Mucosa of stomach (tissue), 1 donor: ENCODE results near the gene CHKA.

ENCODE experiments used
- H3K27me3 ChIP-seq: one replicate; pipeline ENCODE4 v1.7.0; 2013; ENCODE audit warnings: mild to moderate bottlenecking, low read length; ENCODE audit not compliant: control insufficient read depth, insufficient read depth
- H3K36me3 ChIP-seq: one replicate; pipeline ENCODE4 v1.7.0; 2013; ENCODE audit warnings: low read length; ENCODE audit not compliant: control insufficient read depth, insufficient read depth
- H3K4me1 ChIP-seq: one replicate; pipeline ENCODE4 v1.7.0; 2013; ENCODE audit warnings: mild to moderate bottlenecking, low read length; ENCODE audit not compliant: control insufficient read depth, insufficient read depth
- H3K4me3 ChIP-seq: one replicate; pipeline ENCODE4 v1.7.0; 2013; ENCODE audit warnings: low read length
- H3K9ac ChIP-seq: one replicate; pipeline ENCODE4 v1.7.0; 2013; ENCODE audit warnings: mild to moderate bottlenecking, low read length, moderate library complexity
- H3K9me3 ChIP-seq: one replicate; pipeline ENCODE4 v1.7.0; 2013; ENCODE audit warnings: mild to moderate bottlenecking, low read length, moderate library complexity; ENCODE audit not compliant: control insufficient read depth
- donor health status: Pancreatic carcinoma.

Gene CHKA

DNA sequence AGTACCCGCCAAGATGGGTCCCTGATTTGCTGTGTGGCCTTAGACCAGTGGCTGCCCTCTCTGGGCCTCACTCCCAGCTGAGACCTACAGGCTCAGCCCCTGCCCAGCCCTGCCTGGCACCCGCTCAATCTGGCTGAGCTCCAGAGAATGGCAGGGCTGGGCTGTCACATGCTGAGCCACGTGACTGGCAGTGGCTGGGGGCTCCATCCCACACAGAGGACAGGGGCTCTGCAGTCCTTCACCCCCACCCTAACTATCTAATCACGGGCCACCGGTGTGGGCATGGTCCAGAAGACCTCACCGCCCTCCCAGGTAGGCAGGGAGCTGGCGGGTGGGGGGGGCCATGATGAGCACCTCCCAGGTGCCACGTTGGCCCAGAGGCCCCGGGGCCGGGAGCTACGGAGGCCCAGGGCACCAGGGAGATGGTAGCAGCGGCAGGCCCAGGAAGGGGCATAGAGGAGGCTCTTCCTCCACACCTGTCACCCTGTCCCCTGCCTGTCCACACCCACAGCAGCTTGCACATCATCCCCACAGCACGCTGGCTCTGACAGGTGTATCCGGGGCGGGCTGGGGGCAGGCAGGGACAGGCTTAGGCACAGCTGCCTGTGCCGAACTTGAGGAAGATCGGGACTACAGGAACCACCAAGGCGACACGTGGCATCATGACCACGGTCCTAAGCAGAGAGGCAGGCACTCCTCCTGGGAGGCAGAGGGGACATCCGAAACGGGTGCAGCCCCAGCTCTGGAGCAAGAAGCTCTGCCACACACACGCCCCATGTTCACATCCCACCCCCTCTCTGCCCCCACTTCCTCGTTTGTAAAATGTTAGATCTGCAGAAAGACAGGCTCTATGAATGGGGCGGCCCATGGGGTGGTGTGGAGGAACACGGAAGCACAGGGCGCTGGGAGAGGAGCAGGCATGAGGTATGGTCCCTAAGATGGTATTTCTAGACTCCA is 112.5 kb downstream of the CHKA start:
- Histone ChIP-seq H3K27me3 (no peaks in the 10 kb centered on the region), H3K36me3 (no peaks in the 10 kb centered on the region), H3K4me1 (peaks cover 79% of the 10 kb centered on the region), H3K9me3 (no peaks in the 10 kb centered on the region), H3K9ac (peak overlapping the region; percentile 59), H3K4me3 (no peak overlapping the region)

DNA sequence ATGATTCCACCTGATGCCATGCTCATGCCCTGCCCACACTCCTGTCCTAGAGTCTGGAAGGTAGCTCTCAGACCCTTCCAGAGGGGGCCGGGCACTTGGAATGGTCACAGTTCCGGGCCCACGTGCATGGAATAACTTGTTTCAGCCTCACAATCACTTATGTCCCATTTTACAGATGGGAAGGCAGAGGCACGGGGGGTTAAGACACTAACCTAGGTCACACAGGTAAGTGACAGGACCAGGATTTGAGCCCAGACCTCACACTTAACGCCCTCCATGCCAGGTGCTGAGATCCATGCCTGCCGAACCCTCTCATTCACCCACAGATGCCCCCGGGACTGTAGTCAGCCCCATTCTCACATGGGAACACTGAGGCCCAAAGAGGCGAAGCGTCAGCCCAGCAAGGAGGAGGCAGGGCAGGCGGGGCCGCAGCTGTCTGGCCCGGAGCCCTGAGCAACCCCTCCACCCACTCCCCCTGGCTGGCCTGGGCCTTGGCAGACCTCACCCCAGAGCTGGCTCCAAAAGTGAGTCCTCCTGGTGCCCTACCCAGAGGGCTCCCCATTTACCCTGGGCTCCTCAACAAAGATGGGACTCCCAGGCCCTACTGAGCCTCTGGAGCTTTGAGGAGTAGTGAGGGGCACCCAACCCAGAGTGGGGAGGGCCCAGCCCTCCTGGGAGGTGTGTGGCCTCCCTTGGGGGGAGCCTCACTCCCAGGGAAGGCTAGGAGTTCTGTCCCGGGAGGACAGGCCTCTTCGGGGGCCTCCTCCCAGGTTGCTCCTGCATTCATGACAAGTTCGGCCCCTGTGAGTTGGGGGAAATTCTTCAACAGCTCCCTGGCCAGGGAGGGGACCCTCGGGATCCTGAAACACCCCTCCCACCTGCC is 113.4 kb downstream of the CHKA start:
- Histone ChIP-seq H3K4me1 (peaks cover 73% of the 10 kb centered on the region), H3K9ac (peak overlapping the region; percentile 59), H3K27me3 (no peaks in the 10 kb centered on the region), H3K36me3 (no peaks in the 10 kb centered on the region), H3K4me3 (no peak overlapping the region), H3K9me3 (no peaks in the 10 kb centered on the region)

DNA sequence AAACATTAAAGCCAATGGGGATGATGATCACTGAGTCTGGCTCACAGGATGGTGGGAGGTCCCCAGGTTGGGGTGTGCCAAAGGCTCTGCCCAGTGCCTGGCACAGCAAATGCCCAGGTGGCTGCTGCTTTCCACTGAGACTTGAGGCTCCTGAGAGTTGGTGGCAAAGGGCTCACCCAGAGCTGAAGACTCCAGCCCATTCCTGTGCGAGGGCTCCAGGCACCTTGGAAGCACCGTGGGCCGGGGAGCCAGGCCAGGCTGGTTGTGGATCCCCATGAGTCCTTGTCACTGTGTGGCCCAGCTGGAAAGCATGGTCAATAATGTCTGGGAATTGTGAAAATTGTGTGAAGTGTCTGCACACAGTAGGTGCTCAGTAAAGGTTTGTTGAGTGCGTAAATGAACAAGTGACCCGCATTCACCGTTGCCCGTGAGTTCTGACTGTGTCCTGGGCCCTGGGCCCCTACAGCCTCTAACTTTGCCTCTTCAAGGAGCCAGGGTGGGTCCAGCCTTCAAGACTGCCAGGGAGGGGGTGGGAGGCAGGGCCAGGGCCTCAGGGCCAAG is 114.5 kb downstream of the CHKA start:
- no peak overlapping the region for H3K9ac ChIP-seq
- H3K36me3 ChIP-seq, result no peaks in the 10 kb centered on the region
- peaks cover 66% of the 10 kb centered on the region for H3K4me1 ChIP-seq
- no peaks in the 10 kb centered on the region for H3K27me3 ChIP-seq
- no peak overlapping the region for H3K4me3 ChIP-seq
- H3K9me3 ChIP-seq, result no peaks in the 10 kb centered on the region

DNA sequence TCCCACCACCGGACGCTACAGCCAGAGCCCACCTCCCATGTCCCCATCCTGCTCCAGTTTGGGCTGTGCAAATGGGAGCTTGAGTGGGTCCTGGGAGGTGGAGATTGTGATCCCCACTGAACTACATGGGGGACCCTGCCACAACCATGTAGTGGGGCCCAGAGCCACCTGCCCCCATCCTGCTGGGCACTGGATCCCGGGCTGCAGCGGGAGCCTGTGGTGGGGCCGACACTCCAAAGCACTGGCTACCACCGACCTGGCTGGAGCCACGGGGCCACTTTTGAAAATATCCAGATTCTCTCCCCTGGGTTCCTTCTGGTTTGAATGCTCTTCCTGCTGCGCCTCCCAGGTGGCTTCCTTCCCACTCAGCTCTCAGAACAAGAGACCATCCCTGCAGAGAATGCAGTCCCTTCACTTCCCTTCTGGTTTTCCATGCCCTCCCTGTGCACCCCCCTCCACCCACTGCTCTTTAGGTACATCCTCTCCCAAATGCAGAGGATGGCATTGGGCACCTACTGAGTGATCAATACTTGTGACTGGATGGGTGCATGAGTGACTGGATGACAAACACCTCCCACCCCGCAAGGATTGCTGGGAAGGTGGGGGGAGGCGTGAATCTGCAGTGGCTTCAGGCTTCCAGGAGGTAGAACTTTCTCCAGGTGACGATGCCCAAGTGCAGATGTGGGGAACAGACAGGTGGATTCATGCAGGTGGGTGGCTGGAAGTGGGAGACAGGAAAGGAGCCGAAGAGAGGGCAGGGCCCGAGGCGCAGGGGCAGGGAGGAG is 116.4 kb downstream of the CHKA start:
- H3K9ac ChIP-seq, result peak overlapping the region; percentile 43

DNA sequence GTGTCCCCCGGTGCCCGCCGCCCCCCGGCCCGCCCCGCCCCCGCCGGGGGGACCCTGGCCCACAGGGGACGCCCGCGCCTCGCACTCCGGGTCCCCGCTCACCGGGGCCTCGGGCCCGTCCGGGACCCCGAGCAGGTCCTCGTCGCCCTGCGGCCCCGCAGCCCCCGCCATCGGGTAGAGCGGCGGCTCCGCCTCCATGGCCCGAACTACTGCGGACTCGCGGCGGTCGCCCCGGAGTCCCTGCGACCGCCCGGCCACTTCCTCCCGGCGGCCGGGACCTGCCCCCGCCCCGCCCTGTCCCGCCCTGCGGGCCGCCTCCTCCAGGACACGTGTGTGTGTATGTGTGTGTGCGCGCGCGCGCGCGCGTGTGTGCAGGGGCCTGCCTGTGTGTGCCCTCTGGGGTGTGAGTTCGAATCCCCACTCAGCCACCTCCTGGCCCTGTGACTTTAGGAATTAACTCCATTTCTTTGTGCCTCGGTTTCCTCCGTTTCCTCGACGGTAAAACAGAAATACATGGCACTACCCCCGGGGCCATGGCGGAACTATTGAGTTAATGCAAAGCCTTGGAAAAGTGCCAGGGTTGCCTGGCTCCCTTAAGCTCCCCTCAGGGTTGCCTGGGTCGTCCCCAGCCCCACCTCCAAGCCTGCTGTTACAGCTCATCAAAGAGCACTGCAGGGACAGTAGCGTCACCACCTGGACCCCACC is 117.2 kb downstream of the CHKA start, which contains the start of gene UNC93B1:
UNC93B1 (minus strand) TSS at position 252 of the 705 bp plus-strand sequence; CDS start at position 198, 54 bp downstream.
- H3K4me3 ChIP-seq, result no peak within 1 kb of the TSS
- H3K36me3 ChIP-seq, result no peaks in the 10 kb centered on the region
- H3K27me3 ChIP-seq, result no peaks in the 10 kb centered on the region
- peak within 1 kb of the TSS; percentile 43 for H3K9ac ChIP-seq
- no peaks in the 10 kb centered on the region for H3K9me3 ChIP-seq
- H3K4me1 ChIP-seq, result peaks cover 40% of the 10 kb centered on the region

More for the DNA sequence above, 116.4 kb downstream of the CHKA start:
- Histone ChIP-seq H3K9me3 (no peaks in the 10 kb centered on the region), H3K4me1 (peaks cover 47% of the 10 kb centered on the region), H3K36me3 (no peaks in the 10 kb centered on the region), H3K27me3 (no peaks in the 10 kb centered on the region), H3K4me3 (no peak overlapping the region)

- no peaks in the 10 kb centered on the region for H3K9me3 ChIP-seq
- peaks cover 32% of the 10 kb centered on the region for H3K4me1 ChIP-seq
- no peak overlapping the region for H3K9ac ChIP-seq
- no peaks in the 10 kb centered on the region for H3K27me3 ChIP-seq
- H3K4me3 ChIP-seq, result no peak overlapping the region
- no peaks in the 10 kb centered on the region for H3K36me3 ChIP-seq
These were observed 118.0 kb downstream of the CHKA start for GRCh38 chr11:68002938-68003845.
